Suprapubic skin (tissue), 4 donors: ENCODE measurements around the gene JAKMIP3.

Experiments used
- POLR2A ChIP-seq, 2 donors: fragments of 450-650 bp; IDR thresholded peaks; one replicate each; pipeline ENCODE4 v1.6.1; 2017; ENCODE audit warnings: antibody characterized with exemption in 2 of 2, mild to moderate bottlenecking in 2 of 2, moderate library complexity in 2 of 2
- POLR2AphosphoS5 ChIP-seq, 3 donors: sonication (generic); formaldehyde crosslinking; IDR thresholded peaks; one replicate each; pipeline ENCODE4 v1.6.1; 2017; ENCODE audit warnings: antibody characterized with exemption in 3 of 3
- TF ChIP-seq, protein P1 (sequence below), 2 donors: fragments of 200-600 bp in 1 of 2; fragments of 450-650 bp in 1 of 2; sonication (generic) in 1 of 2; IDR thresholded peaks; one replicate each; pipeline ENCODE4 v1.5.1; 2016 to 2019; ENCODE audit warnings: antibody characterized with exemption in 2 of 2, mild to moderate bottlenecking in 1 of 2, moderate library complexity in 1 of 2

DNA sequence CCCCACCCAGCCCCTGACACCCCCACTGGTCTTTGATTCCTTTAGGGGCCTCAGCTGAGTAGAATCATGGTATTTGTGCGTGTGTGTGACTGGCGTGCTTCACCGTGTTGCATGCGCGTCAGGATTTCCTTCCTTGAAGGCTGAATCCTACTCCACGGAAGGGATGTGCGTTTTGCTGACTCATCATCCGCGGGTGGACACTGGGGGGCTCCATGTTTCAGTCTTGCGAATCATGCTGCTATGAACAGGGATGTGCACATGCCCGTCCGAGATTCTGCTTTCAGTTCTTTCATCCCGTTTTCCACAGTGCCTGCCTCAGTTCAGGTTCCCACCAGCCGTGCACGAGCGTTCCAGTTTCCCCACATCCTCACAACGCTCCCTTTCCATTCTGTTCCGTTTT lies 20.9 kb upstream of the JAKMIP3 start:
- TF ChIP-seq POLR2A (IDR thresholded peaks at IDR 0.05) (no peak), POLR2AphosphoS5 (IDR thresholded peaks at IDR 0.05) (no peak)
- TF ChIP-seq, protein P1, sequence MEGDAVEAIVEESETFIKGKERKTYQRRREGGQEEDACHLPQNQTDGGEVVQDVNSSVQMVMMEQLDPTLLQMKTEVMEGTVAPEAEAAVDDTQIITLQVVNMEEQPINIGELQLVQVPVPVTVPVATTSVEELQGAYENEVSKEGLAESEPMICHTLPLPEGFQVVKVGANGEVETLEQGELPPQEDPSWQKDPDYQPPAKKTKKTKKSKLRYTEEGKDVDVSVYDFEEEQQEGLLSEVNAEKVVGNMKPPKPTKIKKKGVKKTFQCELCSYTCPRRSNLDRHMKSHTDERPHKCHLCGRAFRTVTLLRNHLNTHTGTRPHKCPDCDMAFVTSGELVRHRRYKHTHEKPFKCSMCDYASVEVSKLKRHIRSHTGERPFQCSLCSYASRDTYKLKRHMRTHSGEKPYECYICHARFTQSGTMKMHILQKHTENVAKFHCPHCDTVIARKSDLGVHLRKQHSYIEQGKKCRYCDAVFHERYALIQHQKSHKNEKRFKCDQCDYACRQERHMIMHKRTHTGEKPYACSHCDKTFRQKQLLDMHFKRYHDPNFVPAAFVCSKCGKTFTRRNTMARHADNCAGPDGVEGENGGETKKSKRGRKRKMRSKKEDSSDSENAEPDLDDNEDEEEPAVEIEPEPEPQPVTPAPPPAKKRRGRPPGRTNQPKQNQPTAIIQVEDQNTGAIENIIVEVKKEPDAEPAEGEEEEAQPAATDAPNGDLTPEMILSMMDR (IDR thresholded peaks at IDR 0.05), result no peak
